ENCODE measurements around the gene RTF2.

DNA sequence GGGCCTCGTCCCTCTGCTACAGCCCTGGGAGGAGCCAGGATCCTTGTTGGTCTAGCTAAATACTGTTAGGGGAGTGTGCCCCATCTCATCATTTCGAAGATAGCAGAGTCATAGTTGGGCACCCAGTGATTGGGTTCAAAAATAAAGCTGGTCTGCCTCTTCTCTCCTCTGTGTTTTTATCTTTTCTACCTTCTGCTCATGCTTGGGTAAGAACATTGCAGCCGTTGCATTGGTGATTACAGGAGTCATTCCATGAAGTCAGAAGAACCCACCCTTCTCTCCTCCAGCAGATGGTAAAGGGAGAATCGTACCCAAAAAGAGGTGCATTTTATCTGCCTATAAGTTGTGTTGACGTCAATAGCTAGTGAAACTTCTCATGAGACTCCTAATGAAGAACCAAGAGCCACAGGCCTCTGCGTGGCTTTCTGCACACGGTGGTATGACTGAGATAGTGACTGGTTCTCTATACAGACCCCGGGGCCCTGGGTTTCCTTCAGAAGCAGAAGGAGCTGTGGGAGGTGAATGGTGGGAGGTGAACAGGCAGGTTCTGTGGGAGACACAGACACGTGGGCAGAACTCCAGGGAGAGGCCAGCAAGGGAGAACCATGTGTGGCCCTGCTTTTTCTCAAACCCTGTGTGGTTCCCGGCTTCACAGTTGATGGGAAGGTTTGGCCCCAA is 50.4 kb downstream of the RTF2 start:
- no peak for TF ChIP-seq CTCF (IDR thresholded peaks at IDR 0.05)
- no peak for TF ChIP-seq POLR2AphosphoS5 (IDR thresholded peaks at IDR 0.05; ENCODE audit: low read depth, low read length)
- no peak for TF ChIP-seq SIN3A (IDR thresholded peaks at IDR 0.05; ENCODE audit: borderline replicate concordance, insufficient read depth, low read depth, low read length)
- no peak for TF ChIP-seq REST (IDR thresholded peaks at IDR 0.05; ENCODE audit: insufficient read depth in 1 of 2, low read depth in 2 of 2, low read length in 1 of 2)
- no peak for TF ChIP-seq TCF7L2 (IDR thresholded peaks at IDR 0.05; ENCODE audit: low read depth, low read length)
